Mucosa of rectum (tissue), 2 donors: ENCODE results near the gene SLC39A7.

ENCODE experiments used
- H3K27ac ChIP-seq, 2 donors: one replicate each; pipeline ENCODE4 v1.7.0; 2013; ENCODE audit warnings: inconsistent platforms in 2 of 2, low read depth in 2 of 2, low read length in 2 of 2
- H3K27me3 ChIP-seq, 2 donors: one replicate each; pipeline ENCODE4 v1.7.0; 2013; ENCODE audit warnings: low read length in 2 of 2; ENCODE audit not compliant: control insufficient read depth in 2 of 2, insufficient read depth in 2 of 2
- H3K36me3 ChIP-seq, 2 donors: one replicate each; pipeline ENCODE4 v1.7.0; 2013; ENCODE audit warnings: low read length in 2 of 2; ENCODE audit not compliant: control insufficient read depth in 2 of 2, insufficient read depth in 2 of 2
- H3K4me1 ChIP-seq, 2 donors: one replicate each; pipeline ENCODE4 v1.7.0; 2013; ENCODE audit warnings: low read length in 2 of 2, mild to moderate bottlenecking in 1 of 2; ENCODE audit not compliant: control insufficient read depth in 2 of 2, insufficient read depth in 2 of 2
- H3K4me3 ChIP-seq, 2 donors: one replicate each; pipeline ENCODE4 v1.7.0; 2013; ENCODE audit warnings: low read length in 2 of 2
- H3K9ac ChIP-seq, 2 donors: one replicate each; pipeline ENCODE4 v1.7.0; 2013; ENCODE audit warnings: low read length in 2 of 2, low read depth in 1 of 2, mild to moderate bottlenecking in 1 of 2
- H3K9me3 ChIP-seq, 2 donors: one replicate each; pipeline ENCODE4 v1.7.0; 2013; ENCODE audit warnings: low read length in 2 of 2; ENCODE audit not compliant: control insufficient read depth in 2 of 2
- donor health status: healthy.
- donor health status: Normal muscosa, but diverticular disease.

Gene SLC39A7

GRCh38 chr6:33250731-33251130 lies 50.1 kb downstream of the SLC39A7 start:
- Histone ChIP-seq H3K9ac (no peak overlapping the region), H3K4me3 (no peak overlapping the region), H3K9me3 (no peaks in the 10 kb centered on the region), H3K4me1 (peaks cover 17 to 21% of the 10 kb centered on the region in 2 donors), H3K36me3 (peaks cover 0 to 14% of the 10 kb centered on the region in 2 donors), H3K27ac (no peak overlapping the region), H3K27me3 (no peaks in the 10 kb centered on the region)

DNA sequence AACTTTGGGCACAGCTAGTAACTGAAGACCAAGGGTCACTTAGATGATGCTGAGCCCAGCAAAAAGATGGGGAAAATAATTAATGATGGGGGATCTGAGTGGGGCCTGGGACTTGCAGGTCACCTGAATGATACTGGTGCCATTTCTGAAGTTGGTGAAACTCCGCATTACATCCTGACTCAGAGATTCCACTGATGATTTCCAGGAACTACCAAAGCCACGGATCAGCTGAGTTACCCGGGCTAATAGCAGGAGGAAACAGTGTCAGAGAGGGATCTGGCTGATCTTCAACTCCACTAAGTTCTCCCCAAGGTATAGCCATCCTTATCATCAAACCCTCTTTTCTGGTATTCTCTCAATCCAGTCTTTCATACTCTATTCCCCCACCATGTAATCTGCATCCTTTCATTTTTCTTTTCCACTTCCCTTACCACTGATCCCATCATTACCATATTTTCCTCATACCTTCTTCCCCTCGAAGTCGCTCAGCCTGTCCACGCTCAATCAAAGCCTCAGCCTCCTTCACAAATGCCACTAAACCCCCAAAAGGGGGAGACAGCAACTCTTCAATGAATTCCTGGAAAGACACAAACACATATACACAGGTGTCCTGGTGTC lies 50.8 kb downstream of the SLC39A7 start:
- H3K27ac ChIP-seq, result no peak overlapping the region
- H3K9ac ChIP-seq, result no peak overlapping the region
- H3K4me3 ChIP-seq, result no peak overlapping the region
- H3K27me3 ChIP-seq, result no peaks in the 10 kb centered on the region
- H3K4me1 ChIP-seq, result peaks cover 17 to 21% of the 10 kb centered on the region in 2 donors
- no peaks in the 10 kb centered on the region for H3K9me3 ChIP-seq
- peaks cover 0 to 14% of the 10 kb centered on the region in 2 donors for H3K36me3 ChIP-seq

- H3K9ac ChIP-seq, result no peak overlapping the region
- H3K4me3 ChIP-seq, result no peak overlapping the region
- H3K4me1 ChIP-seq, result peaks cover 17 to 21% of the 10 kb centered on the region in 2 donors
- no peaks in the 10 kb centered on the region for H3K27me3 ChIP-seq
- H3K36me3 ChIP-seq, result peaks cover 0 to 17% of the 10 kb centered on the region in 2 donors
- no peaks in the 10 kb centered on the region for H3K9me3 ChIP-seq
- no peak overlapping the region for H3K27ac ChIP-seq
Observed at GRCh38 chr6:33252759-33253158, 52.1 kb downstream of the SLC39A7 start.
